GM18858 (cell line): ENCODE measurements around the gene SYDE1.
"Not testable (repeated sequence)": the region's sequence is repeated elsewhere in the genome, so short reads cannot be mapped to it uniquely, and the experiment has no call there.

Experiments
- ATAC-seq: cut with Tn5 transposase; IDR thresholded peaks from one replicate; pipeline ENCODE4 v1.9.1; 2021; ENCODE audit not compliant: unreplicated experiment

The SYDE1 gene

GRCh38 chr19:15107061-15108010 is at the start of gene SYDE1:
TSS of gene SYDE1 (plus strand) at chr19:15107401. CDS start at chr19:15107434, 33 bp downstream.
- no peak for ATAC-seq

- no peak for ATAC-seq
Measured at GRCh38 chr19:15062036-15062435, 45.2 kb upstream of the SYDE1 start.

- ATAC-seq, result not testable (repeated sequence)
Measured at GRCh38 chr19:15070386-15070785, 36.8 kb upstream of the SYDE1 start.

GRCh38 chr19:15072930-15073647 is 34.1 kb upstream of the SYDE1 start:
- ATAC-seq, result no peak

GRCh38 chr19:15074371-15074770 is 32.8 kb upstream of the SYDE1 start:
- no peak for ATAC-seq

- ATAC-seq, result no peak
Measured at GRCh38 chr19:15075806-15076205, 31.4 kb upstream of the SYDE1 start.

GRCh38 chr19:15080002-15080401 is 27.2 kb upstream of the SYDE1 start:
- ATAC-seq, result not testable (repeated sequence)

- no peak for ATAC-seq
Measured at GRCh38 chr19:15081911-15082310, 25.3 kb upstream of the SYDE1 start, which contains the start of gene OR1I1. TSS of gene OR1I1 (plus strand) at chr19:15082211. CDS start at chr19:15087066, 4,855 bp downstream.

- no peak for ATAC-seq
Measured at GRCh38 chr19:15087182-15087581, 20.0 kb upstream of the SYDE1 start.

- ATAC-seq, result no peak
Measured at GRCh38 chr19:15091918-15092753, 15.1 kb upstream of the SYDE1 start.

- ATAC-seq, result no peak
Measured at GRCh38 chr19:15093001-15093400, 14.2 kb upstream of the SYDE1 start.

- ATAC-seq, result no peak
Measured at GRCh38 chr19:15096223-15096622, 11.0 kb upstream of the SYDE1 start.

GRCh38 chr19:15097980-15098379 is 9.2 kb upstream of the SYDE1 start:
- ATAC-seq, result not testable (repeated sequence)

- ATAC-seq, result no peak
Measured at GRCh38 chr19:15098460-15098859, 8.7 kb upstream of the SYDE1 start.

GRCh38 chr19:15099017-15099582 is 8.1 kb upstream of the SYDE1 start:
- no peak for ATAC-seq

- no peak for ATAC-seq
Measured at GRCh38 chr19:15101479-15102082, 5.6 kb upstream of the SYDE1 start.

- ATAC-seq, result no peak
Measured at GRCh38 chr19:15104003-15104402, 3.2 kb upstream of the SYDE1 start.

GRCh38 chr19:15104411-15104810 is 2.8 kb upstream of the SYDE1 start:
- ATAC-seq, result no peak

- ATAC-seq, result no peak
Measured at GRCh38 chr19:15105044-15105443, 2.2 kb upstream of the SYDE1 start.

GRCh38 chr19:15108145-15108844 is 1.1 kb downstream of the SYDE1 start:
- no peak for ATAC-seq
